H9 (cell line): Measurements from ENCODE around the gene SGCD. TPM values are rescaled to one million over a fixed set of nuclear protein-coding genes. Genes with fewer than 3 reads are reported as not detected.

Source experiments
- DNase-seq: peaks from one replicate; pipeline ENCODE4 v3.0.0-alpha.2; 2017
- H2AFZ ChIP-seq: one replicate; pipeline ENCODE4 v1.6.1; 2013; ENCODE audit warnings: mild to moderate bottlenecking, low read length, control low read depth, moderate library complexity
- H2AK5ac ChIP-seq: 2 replicates; pipeline ENCODE4 v1.6.1; 2013; ENCODE audit warnings: low read length, control low read depth, mixed read lengths; ENCODE audit not compliant: insufficient read length
- H2BK120ac ChIP-seq: one replicate; pipeline ENCODE4 v1.6.1; 2013; ENCODE audit warnings: low read depth, mild to moderate bottlenecking, low read length, control low read depth, inconsistent platforms; ENCODE audit not compliant: poor library complexity, severe bottlenecking
- H2BK12ac ChIP-seq: 2 replicates; pipeline ENCODE4 v1.6.1; 2013; ENCODE audit warnings: low read length, control low read depth, mixed read lengths, low read depth; ENCODE audit not compliant: insufficient read length
- H2BK15ac ChIP-seq: 2 replicates; pipeline ENCODE4 v1.6.1; 2013; ENCODE audit warnings: low read depth, low read length, control low read depth
- H2BK20ac ChIP-seq: one replicate; pipeline ENCODE4 v1.6.1; 2013; ENCODE audit warnings: low read depth, mild to moderate bottlenecking, low read length, control low read depth, inconsistent platforms; ENCODE audit not compliant: poor library complexity, severe bottlenecking
- H2BK5ac ChIP-seq: 2 replicates; pipeline ENCODE4 v1.6.1; 2013; ENCODE audit warnings: low read length, control low read depth, mixed read lengths; ENCODE audit not compliant: insufficient read length
- H3K14ac ChIP-seq: 2 replicates; pipeline ENCODE4 v1.6.1; 2013; ENCODE audit warnings: low read length, control low read depth; ENCODE audit not compliant: insufficient read depth
- H3K18ac ChIP-seq: 2 replicates; pipeline ENCODE4 v1.6.1; 2013; ENCODE audit warnings: low read depth, mild to moderate bottlenecking, mixed read lengths, low read length, control low read depth; ENCODE audit not compliant: insufficient read length
- H3K23ac ChIP-seq: 2 replicates; pipeline ENCODE4 v1.6.1; 2013; ENCODE audit warnings: low read length, control low read depth, mixed read lengths, low read depth; ENCODE audit not compliant: insufficient read length
- H3K23me2 ChIP-seq: 2 replicates; pipeline ENCODE4 v1.6.1; 2013; ENCODE audit warnings: low read depth, mild to moderate bottlenecking, mixed read lengths, low read length, control low read depth; ENCODE audit not compliant: insufficient read length, poor library complexity, severe bottlenecking
- H3K27ac ChIP-seq: 2 replicates; pipeline ENCODE4 v1.5.1; 2013; ENCODE audit warnings: low read length, control low read depth, mixed read lengths, low read depth; ENCODE audit not compliant: insufficient read length
- H3K27me3 ChIP-seq: 2 replicates; pipeline ENCODE4 v1.6.1; 2013; ENCODE audit warnings: low read length, control low read depth, inconsistent platforms; ENCODE audit not compliant: insufficient read depth
- H3K4ac ChIP-seq: 2 replicates; pipeline ENCODE4 v1.6.1; 2013; ENCODE audit warnings: low read depth, mild to moderate bottlenecking, control low read depth, inconsistent platforms, low read length, moderate library complexity
- H3K4me1 ChIP-seq: 2 replicates; pipeline ENCODE4 v1.6.1; 2013; ENCODE audit warnings: low read length, control low read depth, inconsistent platforms; ENCODE audit not compliant: insufficient read depth
- H3K4me2 ChIP-seq: 2 replicates; pipeline ENCODE4 v1.6.1; 2013; ENCODE audit warnings: low read length, control low read depth, mixed read lengths; ENCODE audit not compliant: insufficient read length, insufficient read depth
- H3K56ac ChIP-seq: 2 replicates; pipeline ENCODE4 v1.6.1; 2013; ENCODE audit warnings: low read depth, mild to moderate bottlenecking, mixed read lengths, low read length, control low read depth; ENCODE audit not compliant: insufficient read length
- H3K79me1 ChIP-seq: 2 replicates; pipeline ENCODE4 v1.6.1; 2013; ENCODE audit warnings: low read depth, mild to moderate bottlenecking, moderate library complexity, low read length, control low read depth, inconsistent platforms; ENCODE audit not compliant: insufficient read depth, poor library complexity, severe bottlenecking
- H3K79me2 ChIP-seq: 2 replicates; pipeline ENCODE4 v1.6.1; 2013; ENCODE audit warnings: low read length, control low read depth, inconsistent platforms; ENCODE audit not compliant: insufficient read depth
- H3K9ac ChIP-seq: 2 replicates; pipeline ENCODE4 v1.6.1; 2013; ENCODE audit warnings: low read length, control low read depth, mixed read lengths; ENCODE audit not compliant: insufficient read length; ENCODE audit errors: extremely low read depth
- H3K9me3 ChIP-seq: one replicate; pipeline ENCODE4 v1.6.1; 2013; ENCODE audit warnings: low read depth, low read length, inconsistent platforms; ENCODE audit not compliant: control insufficient read depth
- H3T11ph ChIP-seq: one replicate; pipeline ENCODE4 v1.6.1; 2013; ENCODE audit warnings: mild to moderate bottlenecking, low read length, control low read depth, inconsistent platforms
- H4K20me1 ChIP-seq: one replicate; pipeline ENCODE4 v1.6.1; 2013; ENCODE audit not compliant: control insufficient read depth, insufficient read length, insufficient read depth
- H4K5ac ChIP-seq: 2 replicates; pipeline ENCODE4 v1.6.1; 2013; ENCODE audit warnings: low read depth, mild to moderate bottlenecking, mixed read lengths, low read length, control low read depth; ENCODE audit not compliant: insufficient read length
- H4K8ac ChIP-seq: replicated peaks from 2 replicates; pipeline ENCODE4 v1.6.1; 2013; ENCODE audit warnings: low read length, control low read depth, mixed read lengths, low read depth; ENCODE audit not compliant: insufficient read length
- H4K91ac ChIP-seq: 2 replicates; pipeline ENCODE4 v1.6.1; 2013; ENCODE audit warnings: low read depth, mild to moderate bottlenecking, moderate library complexity, mixed read lengths, low read length, control low read depth; ENCODE audit not compliant: insufficient read length
- H3K27ac Mint-ChIP-seq, 3 experiments: 2 replicates in 2 of 3; 3 replicates in 1 of 3; pipeline ENCODE4 v1.8.0; 2020 to 2021; ENCODE audit warnings: mixed read lengths in 3 of 3, mild to moderate bottlenecking in 1 of 3, moderate library complexity in 1 of 3
- H3K27me3 Mint-ChIP-seq: 2 replicates; pipeline ENCODE4 v1.8.0; 2021; ENCODE audit warnings: low read depth, mild to moderate bottlenecking, moderate library complexity, mixed read lengths
- H3K36me3 Mint-ChIP-seq, 3 experiments: 2 replicates in 2 of 3; 3 replicates in 1 of 3; pipeline ENCODE4 v1.8.0; 2020 to 2021; ENCODE audit warnings: low read depth in 3 of 3, mixed read lengths in 3 of 3; ENCODE audit not compliant: insufficient read depth in 1 of 3
- H3K4me1 Mint-ChIP-seq, 2 experiments: 2 replicates each; pipeline ENCODE4 v1.8.0; 2020; ENCODE audit warnings: mixed read lengths in 2 of 2
- H3K4me3 Mint-ChIP-seq, 2 experiments: 2 replicates in 1 of 2; 3 replicates in 1 of 2; pipeline ENCODE4 v1.8.0; 2020 to 2021; ENCODE audit warnings: mild to moderate bottlenecking in 2 of 2, mixed read lengths in 2 of 2, moderate library complexity in 1 of 2
- H3K9me3 Mint-ChIP-seq, 2 experiments: 2 replicates in 1 of 2; 3 replicates in 1 of 2; pipeline ENCODE4 v1.8.0; 2020; ENCODE audit warnings: mild to moderate bottlenecking in 2 of 2, mixed read lengths in 2 of 2, moderate library complexity in 1 of 2
- CTCF ChIP-seq: fragments of 200-600 bp; sonication (generic); conservative IDR thresholded peaks from 3 replicates; pipeline ENCODE4 v1.8.0; 2021; ENCODE audit warnings: antibody characterized with exemption, mild to moderate bottlenecking
- WGBS: extraction: QIAGEN DNeasy Blood & Tissue Kit; methylation state at CpG from one replicate; pipeline ENCODE4 v1.1.7; 2013; ENCODE audit warnings: missing lambda C conversion rate, low lambda C conversion rate, mixed read lengths; ENCODE audit not compliant: insufficient read length; ENCODE audit errors: extremely low coverage; 5-methylcytosine and 5-hydroxymethylcytosine counted together
- total RNA-seq: library from RNA; stranded (reverse); gene quantifications from 2 replicates; pipeline ENCODE4 v1.2.1, GENCODE V29; 2021

SGCD gene
- total RNA-seq, 1 experiment from 2014 or later, result 0.11 TPM

GRCh38 chr5:156394642-156395305, 67.8 kb downstream of the SGCD start:
- H4K20me1 ChIP-seq, result no peaks in the 10 kb centered on the region
- no peak overlapping the region for H3K18ac ChIP-seq
- H3K4me1 ChIP-seq, result no peaks in the 10 kb centered on the region
- H2AFZ ChIP-seq, result no peak overlapping the region
- no peak overlapping the region for H4K8ac ChIP-seq
- Mint-ChIP-seq H3K27me3 (no peaks in the 10 kb centered on the region), H3K36me3 (no peaks in the 10 kb centered on the region), H3K4me3 (no peak overlapping the region), H3K4me1 (no peaks in the 10 kb centered on the region), H3K27ac (no peak overlapping the region), H3K9me3 (no peaks in the 10 kb centered on the region)
- H2AK5ac ChIP-seq, result no peak overlapping the region
- no peak overlapping the region for H3K27ac ChIP-seq
- H3K27me3 ChIP-seq, result no peaks in the 10 kb centered on the region
- H3K9me3 ChIP-seq, result no peaks in the 10 kb centered on the region
- H2BK20ac ChIP-seq, result no peak overlapping the region
- TF ChIP-seq CTCF, result no peak
- no peaks in the 10 kb centered on the region for H3K79me2 ChIP-seq
- H2BK12ac ChIP-seq, result no peak overlapping the region
- H2BK120ac ChIP-seq, result no peak overlapping the region
- no peak overlapping the region for H3K4ac ChIP-seq
- no peaks in the 10 kb centered on the region for H3K79me1 ChIP-seq
- no peak overlapping the region for H2BK15ac ChIP-seq
- H3K14ac ChIP-seq, result no peak overlapping the region
- H3K9ac ChIP-seq, result no peak overlapping the region
- no peak overlapping the region for H4K5ac ChIP-seq
- H3K4me2 ChIP-seq, result no peak overlapping the region
- H3K23me2 ChIP-seq, result no peaks in the 10 kb centered on the region
- no CpG with 5 or more reads among the region's 6 CpGs for WGBS
- H3T11ph ChIP-seq, result no peak overlapping the region
- H3K23ac ChIP-seq, result no peak overlapping the region
- no peak overlapping the region for H2BK5ac ChIP-seq
- no peak overlapping the region for H3K56ac ChIP-seq
- no peak for DNase-seq
- no peak overlapping the region for H4K91ac ChIP-seq
